Measurements from ENCODE around the gene POLN.
A peak's percentile ranks its signal among the peaks of the same experiment; 100 is the strongest.
"Not testable (repeated sequence)": the region's sequence is repeated elsewhere in the genome, so short reads cannot be mapped to it uniquely, and the experiment has no call there.

The POLN gene

DNA sequence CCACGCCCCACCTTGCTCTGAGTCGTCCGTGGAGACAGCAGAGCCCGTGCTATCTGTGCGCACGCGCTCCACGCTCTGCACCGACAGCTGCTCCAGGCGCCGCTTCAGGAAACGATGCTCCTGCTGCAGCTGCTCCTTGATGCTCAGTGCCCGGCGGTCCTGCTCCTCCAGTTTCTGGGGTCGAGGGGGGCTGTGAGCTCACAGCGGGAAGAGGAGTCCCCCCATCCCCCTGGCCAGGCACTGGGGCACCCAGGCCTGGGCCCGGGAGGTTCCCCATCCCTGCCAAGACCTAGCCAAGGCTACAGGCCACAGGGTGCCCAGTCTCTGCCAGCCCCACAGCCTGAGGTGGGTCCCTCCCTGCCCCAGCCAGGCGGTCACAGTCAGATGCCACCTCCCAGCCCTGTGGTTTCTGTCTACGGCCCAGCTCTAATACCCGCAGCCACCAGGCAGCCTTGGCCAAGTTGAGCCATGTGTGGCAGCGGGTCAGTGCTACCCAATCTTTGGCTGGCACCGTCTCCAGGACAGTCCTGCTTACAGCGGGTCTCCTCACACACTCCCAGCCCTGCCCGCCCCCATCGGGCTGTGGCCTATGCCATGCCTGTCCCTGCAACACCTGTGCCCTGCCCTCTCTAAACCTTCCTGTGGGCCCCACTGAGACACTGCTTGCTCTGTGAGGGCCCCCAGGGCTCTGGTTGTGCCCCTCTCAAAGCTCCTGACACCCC lies 9.3 kb upstream of the POLN start:
- no peak for DNase-seq (ENCODE audit: low read depth)

GRCh38 chr4:2250357-2251072 lies 8.6 kb upstream of the POLN start:
- no peak for DNase-seq (ENCODE audit: low read depth)

- DNase-seq (ENCODE audit: low read depth) = no peak
These were observed 7.8 kb upstream of the POLN start for GRCh38 chr4:2249526-2250356.

- no peak for DNase-seq (ENCODE audit: low read depth)
These were observed 6.9 kb upstream of the POLN start for GRCh38 chr4:2248821-2249261.

DNA sequence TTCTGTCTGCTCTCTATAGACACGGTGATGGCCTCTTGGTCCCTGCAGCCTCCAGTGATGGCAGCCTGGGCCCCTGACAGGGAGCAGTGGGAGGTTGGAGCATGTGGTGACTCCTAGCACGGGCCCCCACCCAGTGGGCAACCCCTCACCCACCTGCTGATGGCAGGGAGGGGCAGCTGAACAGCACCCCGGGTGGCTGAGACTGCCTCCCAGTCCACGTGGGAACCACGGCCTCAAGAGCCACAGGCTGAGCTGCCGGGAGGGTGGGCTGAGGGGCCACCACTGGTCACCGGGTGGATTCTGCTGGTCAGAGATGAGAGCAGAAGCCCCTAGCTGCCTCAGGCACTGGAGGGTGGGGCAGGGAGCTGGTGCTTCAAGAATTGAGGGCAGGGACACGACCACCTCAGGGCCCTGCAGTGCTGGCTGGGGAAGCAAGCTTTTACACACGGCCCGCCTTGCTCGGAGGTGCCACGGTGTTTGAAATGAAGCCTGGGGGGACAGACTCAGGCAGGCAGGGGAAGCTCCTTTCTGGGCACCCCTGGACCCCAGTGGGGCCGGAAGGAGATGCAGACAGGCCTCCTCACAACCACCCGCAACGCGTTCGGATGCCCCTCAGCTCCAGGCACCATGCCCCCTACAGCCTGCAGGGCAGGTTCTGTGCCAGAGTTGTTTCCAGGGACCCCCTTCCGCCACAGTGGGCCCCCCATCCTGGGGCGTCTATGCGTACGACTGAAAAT lies 6.3 kb upstream of the POLN start:
- DNase-seq (ENCODE audit: low read depth) = no peak

DNA sequence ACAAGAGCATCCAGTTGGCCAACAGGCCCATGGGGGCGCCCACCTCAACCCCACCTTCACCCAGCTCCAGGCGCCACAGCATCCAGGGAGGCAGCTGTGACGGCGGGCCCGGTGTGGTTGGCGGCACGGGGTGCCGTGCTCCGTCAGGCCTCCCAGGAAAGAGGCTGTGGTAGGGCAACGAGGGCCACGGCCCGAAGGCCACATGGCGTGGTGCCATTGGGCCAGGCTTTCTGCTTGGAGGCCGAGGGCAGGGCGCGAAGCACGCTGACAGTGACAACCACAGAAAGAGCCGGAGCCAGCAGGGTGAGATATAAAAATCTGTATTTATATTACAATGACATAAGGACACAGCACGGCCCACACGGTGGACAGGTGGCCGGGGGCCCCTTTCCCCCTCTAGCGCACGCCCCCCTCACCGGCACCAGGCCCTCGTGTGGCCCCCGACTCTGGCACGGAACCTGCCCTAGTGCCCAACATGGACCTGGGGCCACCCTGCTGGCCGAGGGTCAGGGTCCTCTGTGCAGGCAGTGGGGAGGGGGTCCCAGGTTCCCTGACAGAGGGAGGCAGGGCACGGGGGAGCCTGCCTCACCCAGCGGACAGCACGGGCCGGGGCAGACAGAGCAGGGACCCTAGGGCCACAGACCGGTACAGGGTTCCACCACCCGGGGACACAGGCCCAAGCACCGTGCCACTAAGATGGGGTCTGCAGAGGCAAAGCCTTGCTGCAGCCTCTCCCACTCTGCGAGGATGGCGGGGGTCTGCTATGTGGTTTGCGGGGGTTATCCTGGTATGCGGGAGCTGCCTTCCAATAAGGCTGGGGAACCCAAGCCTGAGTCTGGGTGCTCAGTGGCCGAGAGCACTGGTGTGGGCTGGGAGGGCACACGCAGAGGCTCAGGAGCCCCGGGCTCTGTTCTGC lies 5.5 kb upstream of the POLN start:
- DNase-seq (ENCODE audit: low read depth) = no peak

DNA sequence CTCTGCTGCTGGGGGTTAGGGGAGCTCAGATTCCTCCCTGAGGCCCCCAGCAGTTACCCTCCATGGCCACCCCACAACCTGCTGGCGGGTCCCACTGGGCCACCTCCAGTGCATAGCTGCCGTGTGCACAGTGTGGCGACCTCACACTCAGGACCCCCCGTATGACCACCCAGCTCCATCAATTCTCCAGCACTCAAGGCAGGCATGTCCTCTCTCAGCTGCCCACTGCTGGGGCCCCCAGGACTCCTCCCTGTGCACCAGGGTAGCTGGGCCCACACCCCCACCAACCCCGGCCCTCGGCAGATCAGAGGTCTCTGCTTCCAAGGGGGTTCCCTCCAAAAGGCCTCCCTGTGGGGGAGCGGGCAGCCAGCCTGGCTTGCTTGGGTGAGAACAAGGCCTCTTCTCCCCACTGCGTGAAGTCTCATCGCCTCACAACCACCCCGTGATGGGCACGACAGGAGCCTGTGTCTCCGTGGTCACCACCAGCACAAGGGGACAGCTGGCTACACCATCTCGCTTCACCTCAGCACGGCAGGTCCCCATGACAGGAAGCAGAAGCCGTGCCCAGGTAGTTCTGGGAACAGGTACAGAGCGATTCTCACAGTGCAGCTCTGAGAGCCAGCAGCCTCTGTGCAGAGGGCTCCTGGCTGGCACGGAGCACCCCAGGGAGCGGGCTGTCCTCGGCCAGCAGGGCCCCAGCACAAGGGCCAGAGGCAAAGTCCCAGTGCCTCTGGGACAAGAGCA lies 4.6 kb upstream of the POLN start:
- DNase-seq (ENCODE audit: low read depth) = no peak

DNA sequence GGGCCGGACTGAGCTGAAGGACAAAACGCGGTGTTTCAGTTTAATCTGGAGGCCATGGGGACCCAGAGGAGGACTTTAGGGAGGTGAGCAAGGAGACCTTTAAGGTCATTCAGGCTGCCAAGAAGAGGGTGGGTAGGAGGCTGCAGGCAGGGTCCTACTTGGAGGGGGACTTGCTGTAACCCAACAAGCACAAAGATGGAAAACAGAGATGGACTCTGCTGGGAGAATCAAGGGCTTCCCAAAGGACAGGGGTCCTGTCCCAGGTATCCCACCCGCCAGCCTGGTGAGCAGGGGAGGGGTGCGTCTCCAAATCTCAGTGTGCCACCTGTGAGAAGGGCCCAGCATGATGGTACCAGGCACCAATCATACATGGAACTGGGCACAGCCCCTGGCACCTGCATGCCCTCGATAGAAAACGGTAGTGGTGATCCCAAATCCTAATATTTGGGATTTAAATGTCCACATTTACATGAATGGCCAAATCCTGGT lies 3.9 kb upstream of the POLN start:
- no peak for DNase-seq (ENCODE audit: low read depth)

- no peak for DNase-seq (ENCODE audit: low read depth)
These were observed 3.3 kb upstream of the POLN start for GRCh38 chr4:2245057-2245786.

GRCh38 chr4:2243681-2244380 lies 1.9 kb upstream of the POLN start:
- no peak for DNase-seq (ENCODE audit: low read depth)

DNA sequence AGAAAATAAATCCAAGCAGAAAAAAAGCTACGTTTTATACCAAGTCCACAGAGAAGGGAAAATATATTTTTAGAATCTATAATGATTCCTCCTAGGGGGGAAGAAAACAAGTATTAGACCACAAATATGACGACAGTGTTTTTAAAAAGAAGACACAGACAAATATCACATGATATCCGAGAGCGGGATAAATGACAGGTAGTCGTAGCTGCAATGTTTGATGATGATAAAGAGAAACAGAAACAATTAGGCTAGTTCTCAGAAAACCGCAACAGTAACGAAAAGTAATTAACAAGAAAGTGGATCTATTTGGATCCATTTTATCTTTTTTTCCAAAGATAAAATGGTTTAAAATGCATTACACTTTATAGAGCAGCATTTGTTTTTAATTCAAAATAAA lies 918 bp downstream of the POLN start:
- no peak for DNase-seq (ENCODE audit: low read depth)

DNA sequence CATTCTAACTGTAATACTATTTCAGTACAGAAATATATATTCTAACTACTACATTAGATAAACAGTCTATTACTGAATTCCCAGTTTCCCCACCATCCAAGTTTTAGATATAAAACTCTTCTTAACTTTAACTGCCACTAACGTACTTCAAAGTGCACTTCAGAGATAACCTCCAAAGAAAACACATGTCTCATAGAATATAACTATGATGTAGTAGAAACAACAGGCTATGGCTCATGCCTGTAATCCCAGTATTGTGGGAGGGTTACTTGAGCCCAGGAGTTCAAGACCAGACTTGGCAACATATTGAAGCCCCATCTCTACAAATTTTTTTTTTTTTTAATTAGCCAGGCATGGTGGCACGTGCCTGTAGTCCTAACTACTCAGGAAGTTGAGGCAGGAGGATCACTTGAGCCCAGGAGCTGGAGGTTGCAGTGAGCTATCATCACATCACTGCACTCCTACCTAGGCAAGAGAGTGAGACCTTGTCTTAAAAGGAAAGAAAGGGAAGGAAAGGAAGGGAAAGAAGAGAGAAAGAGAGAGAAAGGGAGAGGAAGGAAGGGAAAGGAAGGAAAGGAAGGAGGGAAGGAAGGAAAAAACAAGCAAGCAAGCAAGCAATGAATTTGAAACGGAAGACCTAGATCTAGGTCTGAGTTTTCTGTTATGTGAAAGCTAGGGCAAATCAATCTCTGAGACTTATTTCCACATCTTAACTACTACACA lies 4.8 kb downstream of the POLN start:
- DNase-seq (ENCODE audit: low read depth) = no peak

DNA sequence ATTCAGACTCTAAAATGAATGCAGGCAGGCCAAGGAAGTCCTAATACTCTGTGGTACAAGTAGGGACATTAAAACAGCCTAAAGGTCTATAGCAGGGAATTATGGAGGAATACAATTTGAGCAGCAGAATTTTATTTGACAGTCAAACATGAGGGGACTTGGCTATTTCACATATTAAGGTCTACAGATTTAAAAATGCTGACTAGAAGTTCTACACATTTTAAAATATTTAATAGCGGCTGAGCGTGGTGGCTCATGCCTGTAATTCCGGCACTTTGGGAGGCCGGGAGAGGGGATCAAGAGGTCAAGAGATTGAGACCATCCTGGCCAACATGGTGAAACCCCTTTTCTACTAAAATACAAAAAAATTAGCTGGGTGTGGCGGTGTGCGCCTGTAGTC lies 10.8 kb downstream of the POLN start:
- no peak for DNase-seq (ENCODE audit: low read depth)

GRCh38 chr4:2226261-2226660 lies 15.7 kb downstream of the POLN start:
- no peak for DNase-seq (ENCODE audit: low read depth)

GRCh38 chr4:2222838-2223237 lies 19.1 kb downstream of the POLN start:
- no peak for DNase-seq (ENCODE audit: low read depth)

GRCh38 chr4:2221378-2221777 lies 20.5 kb downstream of the POLN start:
- not testable (repeated sequence) for DNase-seq (ENCODE audit: low read depth)

- peak; percentile 43 for DNase-seq (ENCODE audit: low read depth)
These were observed 21.8 kb downstream of the POLN start for GRCh38 chr4:2220016-2220630.

Measured in stimulated activated CD8-positive, alpha-beta memory T cell treated with anti-CD3 and anti-CD28 coated beads, Interleukin-15, amount 100 ng/mL, for 24 hours (primary cell).